ENCODE results near the gene NOX5. TPM values are rescaled to one million over a fixed set of nuclear protein-coding genes. Genes with fewer than 3 reads are reported as not detected.

NOX5 gene
- total and polyA plus RNA-seq, 2 of the 13 experiments (the other 11 are each of a cell fraction or from before 2014, with no cell fraction given) = not detected

- TF ChIP-seq HNF1A (IDR thresholded peaks at IDR 0.05; ENCODE audit: low read depth) (no peak), HNF1A (CRISPR knock-in tag; IDR thresholded peaks at IDR 0.05; ENCODE audit: borderline replicate concordance) (no peak), ZNF703 (CRISPR knock-in tag; IDR thresholded peaks at IDR 0.05; ENCODE audit: borderline replicate concordance) (no peak), MXD1 (CRISPR knock-in tag; IDR thresholded peaks at IDR 0.05) (no peak), JUNB (CRISPR knock-in tag; IDR thresholded peaks at IDR 0.05; ENCODE audit: borderline replicate concordance) (no peak), ZNF564 (CRISPR knock-in tag; IDR thresholded peaks at IDR 0.05) (no peak), ZNF234 (CRISPR knock-in tag; conservative IDR thresholded peaks at IDR 0.05) (no peak), ZNF547 (CRISPR knock-in tag; IDR thresholded peaks at IDR 0.05) (no peak), HDAC6 (IDR thresholded peaks at IDR 0.05; ENCODE audit: low read depth, low read length) (no peak)
These were observed 13.6 kb upstream of the NOX5 start (continued) for GRCh38 chr15:69000725-69001503.
